OCI-LY7 (cell line): ENCODE measurements around the gene PPP1R16B. TPM values are rescaled to one million over a fixed set of nuclear protein-coding genes. Genes with fewer than 3 reads are reported as not detected.

Experiments
- BruUV-seq: library from RNA; stranded (reverse); fragments of 400-500 nt; replicated peaks from 2 replicates; lab custom pipeline; 2021; lab: Mats Ljungman, UMichigan
- CTCF ChIA-PET: fragments of 300-600 bp; sonication (Branson Sonifier 250); formaldehyde crosslinking; loops from one replicate; lab custom pipeline; 2022; ENCODE audit warnings: antibody characterized with exemption; ENCODE audit not compliant: unreplicated experiment; lab: Charles Lee
- POLR2A ChIA-PET: fragments of 300-600 bp; sonication (Branson Sonifier 250); formaldehyde crosslinking; loops from one replicate; lab custom pipeline; 2022; ENCODE audit warnings: antibody characterized with exemption; lab: Charles Lee
- DNase-seq: peaks from one replicate; pipeline ENCODE4 v3.0.0-alpha.2; 2015; ENCODE audit warnings: low spot score
- H2AFZ ChIP-seq: fragments of 200-600 bp; sonication (generic), shearing (Covaris generic); 2 replicates; pipeline ENCODE4 v1.6.1; 2014; ENCODE audit warnings: mild to moderate bottlenecking, antibody characterized with exemption, low read length, moderate library complexity
- H3K27ac ChIP-seq: fragments of 200-600 bp; sonication (generic); 2 replicates; pipeline ENCODE4 v1.5.1; 2014; ENCODE audit warnings: mixed run types, low read depth, mild to moderate bottlenecking, moderate library complexity, low read length, inconsistent platforms; ENCODE audit not compliant: poor library complexity, severe bottlenecking
- H3K36me3 ChIP-seq: fragments of 200-600 bp; sonication (generic); 2 replicates; pipeline ENCODE4 v1.6.1; 2014; ENCODE audit warnings: mild to moderate bottlenecking, antibody characterized with exemption, low read length, moderate library complexity, mixed read lengths; ENCODE audit not compliant: insufficient read depth
- H3K4me1 ChIP-seq: fragments of 200-600 bp; sonication (generic); 2 replicates; pipeline ENCODE4 v1.5.1; 2014; ENCODE audit warnings: mild to moderate bottlenecking, low read length; ENCODE audit not compliant: insufficient read depth, poor library complexity, severe bottlenecking
- H3K4me2 ChIP-seq: fragments of 200-600 bp; sonication (generic); 2 replicates; pipeline ENCODE4 v1.6.1; 2014; ENCODE audit warnings: mild to moderate bottlenecking, low read length
- H3K4me3 ChIP-seq: fragments of 200-600 bp; sonication (generic); 2 replicates; pipeline ENCODE4 v1.5.1; 2014; ENCODE audit warnings: mild to moderate bottlenecking, low read depth, low read length; ENCODE audit not compliant: poor library complexity, severe bottlenecking
- H3K79me2 ChIP-seq: fragments of 200-600 bp; sonication (generic); 2 replicates; pipeline ENCODE4 v1.6.1; 2016; ENCODE audit warnings: low read depth, mild to moderate bottlenecking, low read length, moderate library complexity, mixed read lengths; ENCODE audit not compliant: insufficient read depth
- H3K9me2 ChIP-seq: fragments of 200-600 bp; sonication (generic); 2 replicates; pipeline ENCODE4 v1.6.1; 2016; ENCODE audit warnings: mild to moderate bottlenecking, low read length, mixed read lengths; ENCODE audit not compliant: insufficient read depth
- H3K9me3 ChIP-seq: fragments of 200-600 bp; sonication (generic); 2 replicates; pipeline ENCODE4 v1.6.1; 2014; ENCODE audit warnings: mild to moderate bottlenecking, mixed run types, low read length, mixed read lengths
- H4K20me1 ChIP-seq: fragments of 200-600 bp; sonication (generic); 2 replicates; pipeline ENCODE4 v1.6.1; 2014; ENCODE audit warnings: mild to moderate bottlenecking, antibody characterized with exemption, low read length, moderate library complexity, mixed read lengths; ENCODE audit not compliant: insufficient read depth
- CTCF ChIP-seq: fragments of 200-600 bp; sonication (generic); conservative IDR thresholded peaks from 2 replicates; pipeline ENCODE4 v1.5.1; 2014; ENCODE audit warnings: mild to moderate bottlenecking, antibody characterized with exemption, low read length, moderate library complexity, mixed read lengths
- EZH2phosphoT487 ChIP-seq: fragments of 200-600 bp; sonication (generic); IDR thresholded peaks from 2 replicates; pipeline ENCODE4 v1.6.1; 2018; ENCODE audit warnings: low read depth, borderline replicate concordance, mild to moderate bottlenecking, mixed run types, antibody characterized with exemption, low read length, moderate library complexity, mixed read lengths
- intact Hi-C: fragments of 100-400 bp; cut with micrococcal nuclease; formaldehyde crosslinking; loops from one replicate; pipeline ENCODE4 v1.10.0; 2022; ENCODE audit not compliant: unreplicated experiment
- total RNA-seq, 2 experiments: library from RNA; depleted of rRNA in 1 of 2; stranded (reverse); fragments of >200 nt in 1 of 2; shearing (Covaris generic) in 1 of 2; gene quantifications; 2 replicates each; pipeline ENCODE4 v1.2.3, GENCODE V29; 2014 to 2022

The PPP1R16B gene
- total RNA-seq, 2 experiments from 2014 or later, result 45.4 to 49.7 TPM

DNA sequence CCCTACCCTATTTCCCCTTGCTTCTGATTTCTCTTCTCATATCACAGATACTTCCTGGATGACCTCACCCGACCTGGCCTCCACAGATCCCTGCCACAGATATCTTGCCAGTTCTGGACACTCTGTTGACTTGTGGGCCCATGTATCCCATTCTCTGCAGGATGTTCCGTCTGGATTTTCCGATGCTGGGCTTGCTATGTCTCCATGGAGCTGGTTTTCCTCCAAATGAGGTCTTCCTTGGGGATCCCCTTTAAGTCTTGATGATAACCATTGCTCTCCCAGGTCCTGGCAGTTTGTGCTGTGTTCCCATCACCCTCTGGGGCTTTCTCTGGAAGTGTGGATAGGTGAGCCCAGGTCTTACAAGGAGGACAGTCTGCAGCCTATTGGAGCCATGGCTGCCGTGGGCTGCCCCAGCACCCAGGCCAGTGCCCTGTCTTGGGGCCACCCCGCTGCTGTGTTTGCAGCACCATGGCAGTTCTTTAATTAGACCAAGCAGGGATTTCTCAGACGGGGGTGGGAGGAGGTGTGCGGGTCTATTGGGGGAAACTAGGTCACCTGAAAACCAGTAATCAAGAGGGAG is 23.9 kb downstream of the PPP1R16B start:
- peaks cover 23% of the 10 kb centered on the region; the same call in 1 of the 2 replicates for H3K79me2 ChIP-seq
- no peak for DNase-seq
- no peak overlapping the region for H3K27ac ChIP-seq
- ChIA-PET POLR2A (interaction anchor here (1.1 kb wide), 1 partner anchor 11 kb away, joined by 3 read pairs; no protein-coding TSS in a partner anchor), CTCF (interaction anchor here (0.9 kb wide), 1 partner anchor 20 kb away, joined by 3 read pairs; no protein-coding TSS in a partner anchor)
- no peaks in the 10 kb centered on the region for H3K9me2 ChIP-seq
- H3K4me1 ChIP-seq, result peaks cover 29% of the 10 kb centered on the region
- H4K20me1 ChIP-seq, result no peaks in the 10 kb centered on the region
- TF ChIP-seq CTCF (no peak), EZH2phosphoT487 (no peak)
- intact Hi-C loops, result no loop called here
- no peak overlapping the region for H3K4me3 ChIP-seq
- no TSS peak for BruUV-seq
- H3K36me3 ChIP-seq, result peaks cover 78% of the 10 kb centered on the region
- H2AFZ ChIP-seq, result no peak overlapping the region
- no peak overlapping the region for H3K4me2 ChIP-seq
- no peaks in the 10 kb centered on the region for H3K9me3 ChIP-seq

DNA sequence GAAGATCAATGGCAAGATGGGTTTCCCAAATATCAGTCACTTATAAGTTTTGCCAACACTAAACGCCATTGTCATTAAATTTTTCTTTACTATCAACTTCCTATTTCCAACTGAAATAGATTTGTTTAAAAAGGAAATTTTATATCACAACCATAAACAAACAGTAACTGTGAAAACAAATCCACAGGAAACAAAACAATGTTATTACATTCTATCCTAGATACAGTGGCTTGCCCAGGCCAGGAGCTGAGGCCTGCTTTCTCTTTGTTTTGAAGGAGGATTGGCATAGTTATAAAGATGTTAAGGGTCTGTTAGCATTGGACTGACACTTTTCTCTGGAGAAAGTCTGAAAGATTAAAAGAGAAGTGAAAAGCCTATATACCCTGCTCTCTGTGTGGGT is 24.9 kb downstream of the PPP1R16B start:
- H3K79me2 ChIP-seq, result peaks cover 32% of the 10 kb centered on the region; the same call in 1 of the 2 replicates
- peaks cover 37% of the 10 kb centered on the region for H3K4me1 ChIP-seq
- H3K9me3 ChIP-seq, result no peaks in the 10 kb centered on the region
- ChIA-PET POLR2A (interaction anchor here (1.1 kb wide), 1 partner anchor 10 kb away, joined by 3 read pairs; no protein-coding TSS in a partner anchor), CTCF (no interaction called here)
- intact Hi-C loops, result no loop called here
- no peak for TF ChIP-seq CTCF
- TF ChIP-seq EZH2phosphoT487, result no peak
- H2AFZ ChIP-seq, result no peak overlapping the region
- no peaks in the 10 kb centered on the region for H4K20me1 ChIP-seq
- no peak overlapping the region for H3K4me2 ChIP-seq
- peaks cover 68% of the 10 kb centered on the region for H3K36me3 ChIP-seq
- H3K27ac ChIP-seq, result no peak overlapping the region
- no peak overlapping the region for H3K4me3 ChIP-seq
- no peaks in the 10 kb centered on the region for H3K9me2 ChIP-seq
- BruUV-seq, result no TSS peak
- DNase-seq, result no peak

DNA sequence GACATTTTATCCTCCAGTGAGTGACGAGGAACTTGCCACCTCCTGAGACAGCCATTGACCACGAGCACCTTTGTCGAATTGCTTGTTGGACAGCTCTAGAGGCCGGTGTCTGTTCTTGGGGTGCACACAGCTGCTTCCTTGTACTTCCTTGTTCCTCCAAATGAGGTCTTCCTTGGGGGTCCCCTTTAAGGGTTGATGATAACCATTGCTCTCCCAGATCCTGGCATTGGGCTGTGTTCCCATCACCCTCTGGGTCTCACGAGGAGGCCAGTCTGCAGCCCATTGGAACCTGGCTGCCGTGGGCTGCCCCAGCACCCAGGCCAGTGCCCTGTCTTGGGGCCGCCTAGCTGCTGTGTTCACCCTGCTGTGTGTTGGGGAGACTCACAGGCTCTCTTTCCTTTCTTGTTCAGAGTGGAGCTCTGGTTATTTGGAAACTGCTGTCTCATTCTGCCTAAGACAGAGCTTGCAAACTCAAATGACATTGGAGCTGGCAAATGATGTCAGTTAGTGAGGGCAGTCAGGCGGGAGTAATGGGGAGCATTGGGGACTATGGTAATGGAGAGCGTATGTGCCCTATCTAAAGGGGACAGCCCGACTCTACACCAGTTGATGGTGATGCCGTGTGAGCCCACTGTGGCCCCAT is 25.7 kb downstream of the PPP1R16B start:
- Histone ChIP-seq H3K4me3 (no peak overlapping the region), H2AFZ (no peak overlapping the region), H3K27ac (no peak overlapping the region), H3K4me2 (no peak overlapping the region), H3K36me3 (peaks cover 62% of the 10 kb centered on the region), H3K9me2 (no peaks in the 10 kb centered on the region), H3K79me2 (peaks cover 34% of the 10 kb centered on the region; the same call in 1 of the 2 replicates), H3K4me1 (peaks cover 42% of the 10 kb centered on the region), H3K9me3 (no peaks in the 10 kb centered on the region), H4K20me1 (no peaks in the 10 kb centered on the region)
- intact Hi-C loops, result no loop called here
- TF ChIP-seq EZH2phosphoT487, result no peak
- no peak for TF ChIP-seq CTCF
- ChIA-PET CTCF (no interaction called here), POLR2A (interaction anchor here (0.5 kb wide), 1 partner anchor 60 kb away, joined by 3 read pairs; no protein-coding TSS in a partner anchor)
- DNase-seq, result no peak
- BruUV-seq, result no TSS peak
